Epithelial cell of proximal tubule (primary cell): ENCODE results near the gene NDUFB10. TPM values are rescaled to one million over a fixed set of nuclear protein-coding genes. Genes with fewer than 3 reads are reported as not detected.

Experiments used
- DNase-seq: peaks from one replicate; pipeline ENCODE4 v3.0.0-alpha.2; 2011; ENCODE audit warnings: low read depth
- H3K4me3 ChIP-seq: 2 replicates; pipeline ENCODE4 v1.5.1; 2011; ENCODE audit warnings: low read depth, mild to moderate bottlenecking, low read length
- CTCF ChIP-seq: conservative IDR thresholded peaks from 2 replicates; pipeline ENCODE4 v1.5.1; 2012; ENCODE audit warnings: low read depth, mild to moderate bottlenecking, low read length
- total RNA-seq: library from RNA; depleted of rRNA; stranded (reverse); fragments of >200 nt; gene quantifications from 2 replicates; pipeline ENCODE4 v1.2.3, GENCODE V29; 2015

Gene NDUFB10
- total RNA-seq, 1 donor from 2014 or later: 407 TPM

GRCh38 chr16:1926271-1926670 lies 33.1 kb upstream of the NDUFB10 start:
- no peak for DNase-seq
- H3K4me3 ChIP-seq: no peak overlapping the region
- no peak for TF ChIP-seq CTCF

GRCh38 chr16:1929105-1929504 lies 30.2 kb upstream of the NDUFB10 start:
- DNase-seq: no peak
- TF ChIP-seq CTCF: no peak
- peak overlapping the region; percentile 64 for H3K4me3 ChIP-seq

- no peak for DNase-seq
- H3K4me3 ChIP-seq: peak overlapping the region; percentile 64
- TF ChIP-seq CTCF: peak; percentile 73
Observed at GRCh38 chr16:1929578-1930337, 29.6 kb upstream of the NDUFB10 start.

- no peak overlapping the region for H3K4me3 ChIP-seq
- no peak for DNase-seq
- no peak for TF ChIP-seq CTCF
Observed at GRCh38 chr16:1930338-1930720, 29.0 kb upstream of the NDUFB10 start.

GRCh38 chr16:1932050-1933028 lies 27.0 kb upstream of the NDUFB10 start:
- peak; percentile 49 for TF ChIP-seq CTCF
- no peak for DNase-seq
- no peak overlapping the region for H3K4me3 ChIP-seq

- H3K4me3 ChIP-seq: no peak overlapping the region
- no peak for TF ChIP-seq CTCF
- no peak for DNase-seq
Observed at GRCh38 chr16:1933097-1933661, 26.2 kb upstream of the NDUFB10 start.
